A549 treated with AZD2906 at 1 μM for 4 hours (cell line): ENCODE results near the gene YIPF7. TPM values are rescaled to one million over a fixed set of nuclear protein-coding genes. Genes with fewer than 3 reads are reported as not detected.

Experiments used
- total RNA-seq: library from RNA; stranded (reverse); fragments of 200-300 nt; extraction: Qiagen RNA extraction; gene quantifications from 5 replicates; pipeline ENCODE4 v1.2.3, GENCODE V29; 2022

The YIPF7 gene
- total RNA-seq, result not detected in 5 replicates

GRCh38 chr4:44651425-44651824, at the start of gene YIPF7:
YIPF7 (minus strand) TSS chr4:44651625; CDS start chr4:44650100, 1,525 bp downstream.

GRCh38 chr4:44678094-44679041, 26.9 kb upstream of the YIPF7 start, which contains the start of gene GUF1:
GUF1 (plus strand) TSS chr4:44678420; CDS start chr4:44678623, 203 bp downstream.

Other genes with a start within 250 kb of the YIPF7 start
- gene KCTD8, start 202.8 kb downstream of the YIPF7 start, total RNA-seq, result not detected in 5 replicates
- gene GUF1, start 26.8 kb upstream of the YIPF7 start, total RNA-seq, result 8.0 to 9.4 TPM (median 8.4 TPM) in 5 replicates
- gene GNPDA2, start 74.9 kb upstream of the YIPF7 start, total RNA-seq, result 7.5 to 11.1 TPM (median 9.8 TPM) in 5 replicates